HG03280 (cell line): ENCODE measurements around the gene RC3H2.

ENCODE experiments used
- ATAC-seq: cut with Tn5 transposase; IDR thresholded peaks from one replicate; pipeline ENCODE4 v1.9.1; 2021; ENCODE audit warnings: mild to moderate bottlenecking, moderate library complexity; ENCODE audit not compliant: unreplicated experiment

The RC3H2 gene, protein sequence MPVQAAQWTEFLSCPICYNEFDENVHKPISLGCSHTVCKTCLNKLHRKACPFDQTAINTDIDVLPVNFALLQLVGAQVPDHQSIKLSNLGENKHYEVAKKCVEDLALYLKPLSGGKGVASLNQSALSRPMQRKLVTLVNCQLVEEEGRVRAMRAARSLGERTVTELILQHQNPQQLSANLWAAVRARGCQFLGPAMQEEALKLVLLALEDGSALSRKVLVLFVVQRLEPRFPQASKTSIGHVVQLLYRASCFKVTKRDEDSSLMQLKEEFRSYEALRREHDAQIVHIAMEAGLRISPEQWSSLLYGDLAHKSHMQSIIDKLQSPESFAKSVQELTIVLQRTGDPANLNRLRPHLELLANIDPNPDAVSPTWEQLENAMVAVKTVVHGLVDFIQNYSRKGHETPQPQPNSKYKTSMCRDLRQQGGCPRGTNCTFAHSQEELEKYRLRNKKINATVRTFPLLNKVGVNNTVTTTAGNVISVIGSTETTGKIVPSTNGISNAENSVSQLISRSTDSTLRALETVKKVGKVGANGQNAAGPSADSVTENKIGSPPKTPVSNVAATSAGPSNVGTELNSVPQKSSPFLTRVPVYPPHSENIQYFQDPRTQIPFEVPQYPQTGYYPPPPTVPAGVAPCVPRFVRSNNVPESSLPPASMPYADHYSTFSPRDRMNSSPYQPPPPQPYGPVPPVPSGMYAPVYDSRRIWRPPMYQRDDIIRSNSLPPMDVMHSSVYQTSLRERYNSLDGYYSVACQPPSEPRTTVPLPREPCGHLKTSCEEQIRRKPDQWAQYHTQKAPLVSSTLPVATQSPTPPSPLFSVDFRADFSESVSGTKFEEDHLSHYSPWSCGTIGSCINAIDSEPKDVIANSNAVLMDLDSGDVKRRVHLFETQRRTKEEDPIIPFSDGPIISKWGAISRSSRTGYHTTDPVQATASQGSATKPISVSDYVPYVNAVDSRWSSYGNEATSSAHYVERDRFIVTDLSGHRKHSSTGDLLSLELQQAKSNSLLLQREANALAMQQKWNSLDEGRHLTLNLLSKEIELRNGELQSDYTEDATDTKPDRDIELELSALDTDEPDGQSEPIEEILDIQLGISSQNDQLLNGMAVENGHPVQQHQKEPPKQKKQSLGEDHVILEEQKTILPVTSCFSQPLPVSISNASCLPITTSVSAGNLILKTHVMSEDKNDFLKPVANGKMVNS

DNA sequence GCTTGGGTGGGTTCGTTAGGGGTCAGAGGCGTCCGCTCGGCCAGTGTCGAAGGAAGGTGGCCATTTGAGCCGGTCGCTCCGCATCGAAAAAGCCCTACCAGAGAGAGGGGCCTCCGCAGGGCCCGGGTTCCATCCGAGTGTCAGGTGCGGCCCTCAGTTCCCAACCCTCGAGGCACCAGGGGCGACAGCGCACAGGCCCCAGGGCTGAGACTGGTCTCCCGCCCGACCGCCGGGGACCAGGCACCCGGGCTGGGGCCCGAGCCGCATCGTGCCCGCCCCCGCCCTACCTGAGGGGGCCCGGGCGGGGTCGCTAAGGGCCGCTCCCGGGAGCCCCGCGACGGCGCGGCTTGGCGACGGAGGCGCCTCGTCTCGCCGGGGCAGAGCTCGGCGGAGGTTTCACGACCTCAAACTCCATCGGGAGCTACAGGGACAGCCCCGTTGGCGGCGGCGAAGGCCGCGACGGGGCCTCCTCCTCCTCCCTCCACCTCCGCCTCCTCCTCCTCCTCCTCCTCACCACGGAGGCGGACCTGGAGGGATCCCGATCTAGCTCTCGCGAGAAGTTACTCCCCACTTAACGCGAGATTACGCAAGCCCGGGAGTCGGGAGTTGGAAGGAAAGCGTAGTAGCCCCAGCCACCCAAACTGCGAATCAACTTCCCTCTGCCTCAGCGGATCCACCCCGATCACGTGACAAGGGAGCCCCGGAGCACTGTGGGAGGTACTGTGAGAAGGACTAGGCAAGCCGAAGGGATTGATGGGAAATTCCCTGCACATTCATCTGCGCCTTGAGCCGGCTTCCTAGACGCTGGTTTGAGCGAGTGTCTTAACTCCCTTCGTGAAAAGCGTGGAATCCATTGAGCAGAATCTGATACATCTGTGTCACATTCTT, at the start of gene RC3H2:
Gene RC3H2, minus strand, starts transcription at position 537 of the 888 bp plus-strand sequence. CDS start 7,850 bp downstream, outside the sequence.
- peak; percentile 89 for ATAC-seq

DNA sequence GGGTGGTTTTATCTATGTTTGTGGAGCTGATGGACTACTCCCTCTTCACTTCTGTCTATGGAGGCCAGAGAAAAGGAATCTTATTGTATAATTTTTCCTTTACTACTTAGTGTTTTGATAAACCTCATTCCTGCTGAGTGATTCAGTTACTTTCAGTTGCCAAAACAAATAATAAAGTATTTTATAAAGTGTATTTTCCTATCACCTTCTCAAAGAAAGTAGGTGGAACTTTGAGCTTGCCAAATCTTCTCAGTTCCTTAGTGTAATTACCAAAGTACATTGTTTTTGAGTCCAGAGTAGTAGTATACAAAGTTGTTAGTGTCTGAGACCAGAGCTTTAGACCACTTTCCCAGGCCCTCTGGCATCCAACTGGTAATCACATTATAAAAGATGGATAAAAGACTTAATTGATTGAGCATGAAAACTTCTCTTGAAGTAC, 49.1 kb upstream of the RC3H2 start:
- ATAC-seq: no peak

DNA sequence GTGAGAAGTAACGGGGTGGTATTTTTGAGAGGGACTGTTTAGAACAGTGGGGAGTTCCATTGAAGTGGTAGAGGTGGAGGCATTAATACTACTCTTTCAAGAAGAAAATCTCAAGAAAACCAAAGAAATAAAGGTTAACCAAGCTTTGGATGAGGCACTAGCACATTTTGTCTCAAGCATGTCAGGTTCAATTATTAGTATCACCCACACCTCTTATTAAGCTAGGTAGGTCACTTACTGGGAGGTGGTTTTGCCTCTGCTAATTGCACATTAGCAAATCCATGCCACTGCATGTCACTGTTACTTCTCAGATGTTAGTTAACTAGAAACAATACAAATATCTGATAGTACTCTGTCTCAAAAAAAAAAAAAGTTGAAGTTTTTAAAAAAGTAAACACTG, 45.9 kb upstream of the RC3H2 start:
- no peak for ATAC-seq

DNA sequence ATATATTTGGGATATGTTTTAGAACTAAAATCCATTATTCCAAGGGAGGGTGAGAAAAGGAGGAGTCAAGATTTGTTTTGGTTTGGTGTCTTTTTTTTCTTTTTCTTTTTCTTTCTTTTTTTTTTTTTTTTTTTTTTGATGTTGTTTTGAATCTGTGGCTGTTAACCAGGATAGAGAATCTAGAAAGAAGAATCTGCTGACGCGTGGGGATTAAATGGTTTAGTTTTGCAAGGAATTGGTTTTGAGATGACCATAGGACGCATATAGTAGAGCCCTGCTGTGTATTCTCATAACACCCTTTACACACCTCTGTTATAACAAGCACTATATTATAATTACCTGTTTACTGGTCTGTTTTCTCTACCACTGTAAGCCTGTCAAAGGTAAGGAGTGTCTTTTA, 45.1 kb upstream of the RC3H2 start:
- no peak for ATAC-seq

DNA sequence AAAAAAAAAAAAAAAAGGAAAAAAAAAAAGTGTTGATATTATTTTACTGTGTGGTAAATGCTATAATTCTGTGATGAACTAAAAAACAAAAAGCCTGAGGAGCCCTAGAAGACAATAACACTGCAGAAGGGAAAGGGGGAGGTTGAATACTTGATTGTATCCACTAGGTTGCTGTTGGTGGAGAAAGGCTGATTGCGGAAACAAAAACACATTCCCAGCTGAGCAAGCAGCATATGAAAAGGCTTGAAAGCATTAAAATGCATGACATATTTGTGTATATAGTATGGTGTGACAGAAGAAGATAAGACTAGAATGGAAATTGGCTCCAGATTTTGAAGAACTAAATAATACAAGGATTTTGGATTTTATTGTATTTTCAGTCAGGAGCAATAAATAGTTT, 44.5 kb upstream of the RC3H2 start:
- no peak for ATAC-seq

DNA sequence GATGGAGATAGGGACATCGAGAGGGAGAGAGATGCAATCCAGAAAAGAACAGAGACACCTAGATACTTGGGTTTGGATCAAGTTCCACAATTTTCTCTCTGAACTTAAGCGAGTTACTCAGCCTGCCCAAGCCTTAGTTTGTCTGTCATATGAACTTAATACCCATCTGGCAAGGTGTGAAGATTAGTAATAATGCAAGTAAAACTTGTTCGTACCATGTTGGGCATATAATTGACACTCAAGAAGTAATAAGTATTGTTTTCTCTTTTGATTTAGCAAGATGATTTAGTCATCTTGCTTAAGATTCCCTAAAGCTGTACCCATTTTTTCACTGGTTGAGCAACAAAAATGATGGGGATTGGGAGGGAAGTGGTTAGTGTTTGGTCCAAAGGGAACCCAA, 43.2 kb upstream of the RC3H2 start:
- no peak for ATAC-seq

DNA sequence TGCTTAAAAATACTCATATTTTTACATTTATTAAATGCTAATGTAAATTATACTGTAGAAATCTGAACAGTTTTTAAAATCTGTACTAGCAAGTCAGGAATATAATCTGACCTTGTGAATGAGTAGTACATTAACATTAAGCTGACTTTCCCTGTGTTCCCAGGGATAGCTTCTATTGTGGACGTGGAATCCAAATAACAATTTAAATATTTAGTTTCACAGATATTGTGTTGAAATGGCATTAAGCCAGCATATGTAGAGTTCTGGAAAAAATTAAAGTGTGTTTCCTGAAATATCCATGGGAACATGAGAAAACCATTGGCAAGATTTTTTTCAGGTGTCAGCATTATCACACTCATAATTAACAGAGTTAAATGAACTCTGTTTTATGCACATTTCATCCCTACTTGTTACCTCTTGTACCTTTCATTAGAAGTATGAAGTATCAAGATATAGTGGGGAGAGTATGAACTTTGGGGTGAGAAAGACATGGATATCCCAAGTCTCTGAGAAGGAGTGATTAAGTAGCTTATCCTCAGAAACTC, 41.4 kb upstream of the RC3H2 start:
- no peak for ATAC-seq

DNA sequence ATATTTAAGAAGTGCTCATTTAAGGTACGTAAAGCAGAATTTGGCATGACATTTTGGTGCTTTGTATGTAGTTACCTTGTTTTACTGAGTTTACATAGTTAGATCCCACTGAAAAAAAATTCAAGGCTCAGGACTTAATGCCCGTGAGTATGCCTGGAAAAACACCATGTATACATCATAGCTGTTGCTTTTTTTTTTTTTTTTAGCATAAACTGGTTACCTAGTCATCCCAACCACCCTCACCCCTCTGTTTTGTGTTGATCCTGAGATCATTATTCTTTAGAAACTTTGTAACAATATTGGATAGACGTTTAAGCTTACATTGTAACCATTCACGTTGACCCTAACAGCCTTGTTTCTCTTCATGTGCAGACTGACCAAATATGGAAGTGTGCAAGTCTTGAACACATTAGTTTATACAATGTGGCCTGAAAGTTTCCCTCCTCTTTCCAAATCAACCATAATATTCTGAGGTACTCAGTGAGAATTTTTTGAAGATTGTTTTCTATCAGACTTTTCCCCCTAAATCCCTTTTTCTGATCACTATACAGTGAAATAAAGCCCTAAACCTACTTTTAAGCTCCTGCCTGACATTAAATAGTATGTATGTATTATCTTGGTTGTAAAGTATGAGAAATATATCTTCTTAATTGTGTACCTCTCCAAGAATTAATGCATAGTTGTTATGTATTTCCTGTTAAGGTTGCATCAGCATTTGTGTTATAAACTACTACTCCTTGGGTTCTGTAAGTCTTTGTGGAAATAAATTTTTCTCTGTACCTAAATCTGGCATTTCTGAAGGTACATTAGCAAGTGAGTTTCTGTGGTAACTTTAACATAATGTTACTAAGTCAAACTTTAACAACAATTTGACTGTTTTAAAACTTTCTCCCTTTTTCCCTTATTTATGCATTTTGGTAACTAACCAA, 40.1 kb upstream of the RC3H2 start:
- no peak for ATAC-seq

DNA sequence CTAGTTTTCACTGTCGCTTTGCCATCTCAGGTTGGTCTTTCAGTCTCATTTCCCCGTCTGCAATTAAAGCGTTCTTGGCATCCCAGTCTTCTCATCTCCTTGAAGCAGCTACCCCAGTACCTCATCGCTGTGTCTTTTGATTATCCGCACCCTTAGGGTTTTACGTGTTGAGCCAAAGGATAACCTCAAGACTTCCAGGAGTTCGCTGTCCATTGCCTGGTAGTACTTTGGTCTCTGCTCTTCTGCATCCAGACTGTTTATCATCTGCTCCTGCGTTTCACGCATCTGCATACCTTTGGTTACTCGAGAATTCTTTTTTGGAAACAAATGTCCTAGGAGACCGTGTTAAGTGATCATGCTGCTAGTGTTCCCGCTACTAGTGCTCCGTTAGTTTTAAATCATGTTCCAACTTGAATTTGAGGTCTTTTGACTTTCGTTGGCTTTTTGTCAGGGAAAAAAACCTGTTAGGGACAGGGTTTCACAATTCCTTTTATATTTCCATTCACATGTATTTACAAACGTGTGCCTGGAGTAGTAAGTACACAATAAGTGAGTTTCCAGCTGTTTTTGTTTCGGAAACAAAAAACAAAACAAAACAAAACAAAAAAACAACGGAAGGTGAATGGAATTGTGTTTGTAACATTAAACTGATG, 36.5 kb upstream of the RC3H2 start:
- no peak for ATAC-seq

DNA sequence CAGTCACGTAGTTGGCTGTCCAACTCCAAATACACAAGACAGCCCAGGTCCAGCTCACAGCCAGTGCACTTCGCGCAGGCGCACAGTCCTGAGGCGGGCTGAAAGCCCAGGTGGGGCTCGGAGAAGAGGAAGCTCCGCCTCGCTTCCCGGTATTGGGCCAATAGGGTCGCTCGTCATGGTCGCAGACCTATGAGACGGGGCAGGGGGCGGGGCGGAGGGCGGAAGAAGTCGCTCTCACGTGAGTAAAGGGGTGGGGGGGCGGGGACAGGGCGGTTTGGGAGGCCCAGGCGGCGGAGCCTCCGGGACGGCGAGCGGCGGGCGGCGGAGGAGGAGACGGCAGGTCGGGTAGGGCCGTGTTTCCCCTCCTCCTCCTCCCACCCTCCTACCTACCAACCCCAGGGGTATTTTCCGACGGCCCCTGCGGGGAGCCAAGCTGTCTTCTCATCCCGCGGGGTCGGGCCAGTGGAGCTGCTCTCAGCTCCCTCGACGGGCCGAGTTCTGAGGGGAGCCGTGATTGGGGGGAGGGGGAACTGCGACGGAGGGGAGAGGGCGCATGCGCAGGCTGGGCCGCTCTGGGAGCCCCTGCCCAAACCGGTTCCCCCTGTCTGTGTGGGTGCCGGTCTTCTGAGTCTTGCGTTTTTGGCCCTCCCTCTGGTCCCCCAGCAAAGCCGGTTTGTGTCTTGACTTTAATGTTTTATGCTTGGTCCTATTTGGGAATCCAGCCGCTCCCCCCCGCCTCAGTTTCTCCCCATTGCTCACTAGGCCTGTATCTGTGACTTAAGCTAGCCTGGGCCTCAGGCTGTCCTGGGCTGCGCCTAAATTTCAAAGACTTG, 35.8 kb upstream of the RC3H2 start, which contains the start of gene RABGAP1:
Gene RABGAP1, plus strand, starts transcription at position 272 of the 833 bp plus-strand sequence. CDS start 16,040 bp downstream, outside the sequence.
- peak; percentile 98 for ATAC-seq

DNA sequence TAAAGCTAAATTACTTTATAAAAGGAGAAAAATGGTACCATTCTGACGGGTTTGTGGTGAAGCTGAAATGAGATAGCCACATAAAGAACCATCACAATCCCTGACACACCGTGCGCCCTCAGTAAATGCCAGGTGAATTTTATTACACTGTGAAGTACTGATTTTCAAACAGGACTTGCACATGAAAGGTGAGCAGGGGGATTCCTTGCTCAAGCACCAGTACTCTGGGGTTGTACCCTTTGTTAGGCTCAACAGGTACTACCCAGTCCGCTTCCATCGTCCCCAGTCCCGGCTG, 35.2 kb upstream of the RC3H2 start:
- ATAC-seq: no peak

DNA sequence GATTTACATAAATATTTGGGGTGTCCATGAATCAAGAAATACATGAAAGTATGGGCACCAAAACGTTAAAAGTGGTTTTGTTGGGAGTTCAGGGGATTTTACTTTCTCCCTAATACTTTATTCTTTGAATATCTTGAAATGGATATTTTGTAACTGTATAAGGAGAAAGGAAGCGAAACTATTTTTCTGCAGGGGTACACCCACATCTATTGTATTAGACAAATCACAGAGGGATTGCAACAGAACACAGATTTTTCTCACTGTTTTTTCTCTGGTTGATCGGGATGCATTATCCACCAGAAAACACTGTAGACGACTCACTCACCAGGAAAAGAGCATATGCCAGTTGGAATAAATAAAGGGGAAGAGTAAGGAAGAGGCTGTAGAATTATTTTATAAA, 34.4 kb upstream of the RC3H2 start:
- no peak for ATAC-seq

DNA sequence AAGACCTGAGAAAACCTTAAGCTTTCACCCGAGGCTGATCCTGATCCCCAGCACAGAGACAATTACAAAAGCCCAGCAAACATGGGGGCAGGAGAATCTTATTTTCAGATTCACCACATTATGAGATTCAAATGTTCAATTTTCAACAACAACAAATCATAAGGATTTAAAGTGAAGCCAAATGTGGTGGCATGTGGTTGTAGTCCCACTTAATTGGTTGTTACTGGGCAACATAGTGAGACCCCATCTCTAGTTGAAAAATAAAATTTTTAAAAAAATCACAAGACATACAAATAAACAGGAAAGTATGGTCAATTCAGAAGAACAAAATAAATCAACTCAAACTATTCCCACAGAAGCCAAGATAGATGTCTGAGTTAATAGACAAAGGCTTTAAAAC, 31.7 kb upstream of the RC3H2 start:
- ATAC-seq: no peak

DNA sequence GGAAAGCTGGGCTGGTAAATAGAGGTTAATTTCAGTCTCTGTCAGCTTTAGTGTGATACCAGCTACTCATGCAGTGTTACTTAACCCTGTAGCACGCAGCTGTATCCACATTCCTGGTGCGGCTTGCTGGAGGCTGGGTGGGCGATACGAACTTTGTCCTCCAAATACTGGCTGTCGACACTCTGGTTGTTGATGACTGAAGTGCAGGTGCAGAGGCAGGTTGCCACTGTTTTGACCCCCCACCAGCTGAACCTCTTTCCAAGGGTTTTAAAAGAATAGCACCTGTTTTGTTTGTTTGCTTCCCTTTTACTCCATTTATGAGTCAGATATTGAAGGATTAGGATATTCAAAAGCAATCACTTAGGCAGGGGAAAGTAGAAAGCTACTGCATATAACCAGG, 31.3 kb upstream of the RC3H2 start:
- no peak for ATAC-seq

DNA sequence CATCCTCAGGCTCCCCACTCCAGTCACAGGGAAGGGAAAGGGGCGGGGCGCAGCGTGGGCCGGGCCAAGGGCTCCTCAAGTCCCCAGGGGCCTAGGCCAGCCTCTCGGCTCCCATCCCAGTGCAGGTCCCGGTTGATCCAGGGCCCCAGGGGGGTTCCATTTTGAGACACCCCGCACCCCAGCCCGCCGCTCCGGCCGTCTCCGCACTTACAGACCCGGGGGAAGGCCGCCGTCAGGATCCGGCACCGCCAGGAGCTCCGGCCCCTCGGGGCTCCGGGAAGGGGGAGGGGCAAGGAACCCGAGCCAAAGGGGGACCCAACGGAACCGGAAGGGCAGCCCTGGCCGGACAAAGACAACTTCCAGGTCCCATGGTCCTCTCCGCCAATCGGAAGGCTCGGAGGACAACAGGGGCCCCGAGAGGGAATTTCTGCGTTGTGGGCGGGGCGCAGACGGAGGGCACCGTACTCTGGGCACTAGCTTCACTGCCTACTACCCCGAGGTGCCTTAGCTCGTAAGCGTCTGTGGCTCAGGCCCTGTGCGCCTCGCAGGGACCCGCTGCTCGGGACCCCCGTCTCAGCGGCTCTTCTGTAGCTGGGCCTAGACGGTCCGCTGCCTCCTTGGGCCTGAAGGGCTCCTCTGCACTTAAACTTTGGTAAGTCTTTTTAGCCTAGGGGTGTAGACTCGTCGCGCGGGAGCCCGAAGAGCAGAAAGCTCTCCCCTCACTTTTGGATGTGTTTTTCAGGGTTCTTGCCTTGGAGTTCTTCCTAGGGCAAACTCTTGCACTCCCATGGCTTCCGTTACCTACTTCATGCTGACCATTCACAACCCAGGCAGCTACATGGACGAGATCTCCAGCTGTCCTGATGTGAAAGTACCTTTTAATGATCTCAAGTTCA, 26.3 kb upstream of the RC3H2 start, which contains the start of gene ZBTB26:
Gene ZBTB26, minus strand, starts transcription at position 287 of the 896 bp plus-strand sequence. CDS start 11,578 bp downstream, outside the sequence.
- ATAC-seq: peak; percentile 95

DNA sequence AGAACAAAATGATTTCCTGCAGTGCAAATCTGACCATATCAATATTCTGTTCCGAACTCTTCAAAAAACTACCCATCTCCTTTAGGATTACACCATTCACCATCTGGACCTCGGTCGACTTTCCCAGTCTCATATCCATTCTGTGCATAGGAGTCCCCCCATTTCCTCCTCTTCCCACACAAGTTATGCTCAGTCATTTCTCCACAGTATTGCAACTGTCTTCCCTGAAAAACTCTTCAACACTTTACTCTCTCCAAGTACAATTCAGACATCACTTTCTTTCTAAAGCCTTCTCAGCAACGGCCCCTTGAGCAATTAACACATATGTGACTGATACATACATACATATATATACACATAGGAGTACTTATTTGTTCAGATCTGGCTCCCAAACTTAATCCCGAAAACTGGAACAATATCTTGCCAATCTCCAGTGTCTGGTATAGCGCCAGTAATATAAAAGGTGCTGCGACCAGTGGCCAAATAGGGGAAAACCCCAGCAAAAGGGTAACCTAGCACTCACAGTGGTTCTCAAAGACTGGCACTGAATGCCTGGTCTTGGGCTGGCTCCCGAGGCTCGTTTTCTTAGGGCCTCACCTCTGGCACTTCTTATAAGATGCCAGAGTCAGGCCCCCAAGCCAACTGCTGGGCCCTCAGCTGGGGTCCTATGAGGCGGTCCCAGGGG, 25.5 kb upstream of the RC3H2 start:
- ATAC-seq: peak; percentile 37
